MM.1S (cell line): Measurements from ENCODE around the gene JAML.

ENCODE experiments used
- DNase-seq: peaks from one replicate; pipeline ENCODE4 v3.0.0-alpha.2; 2015
- H2AFZ ChIP-seq: fragments of 300-600 bp; sonication (generic); 2 replicates; pipeline ENCODE4 v1.6.0; 2016; ENCODE audit warnings: antibody characterized with exemption, low read length
- H3F3A ChIP-seq: fragments of 300-600 bp; sonication (generic); 2 replicates; pipeline ENCODE4 v1.6.1; 2016; ENCODE audit warnings: mild to moderate bottlenecking, antibody characterized with exemption, low read length, moderate library complexity, mixed read lengths; ENCODE audit not compliant: insufficient read depth
- H3K27ac ChIP-seq: fragments of 300-600 bp; sonication (generic); 2 replicates; pipeline ENCODE4 v1.5.1; 2016; ENCODE audit warnings: mild to moderate bottlenecking, low read length
- H3K27me3 ChIP-seq: fragments of 300-600 bp; sonication (generic); replicated peaks from 2 replicates; pipeline ENCODE4 v1.6.0; 2016; ENCODE audit warnings: low read length; ENCODE audit not compliant: insufficient read depth
- H3K36me3 ChIP-seq: fragments of 300-600 bp; sonication (generic); replicated peaks from 2 replicates; pipeline ENCODE4 v1.6.1; 2016; ENCODE audit warnings: mild to moderate bottlenecking, low read length, mixed read lengths; ENCODE audit not compliant: insufficient read depth
- H3K4me1 ChIP-seq: fragments of 300-600 bp; sonication (generic); 2 replicates; pipeline ENCODE4 v1.6.1; 2016; ENCODE audit warnings: low read length, mixed read lengths
- H3K4me2 ChIP-seq: fragments of 300-600 bp; sonication (generic); 2 replicates; pipeline ENCODE4 v1.6.0; 2016; ENCODE audit warnings: low read depth, low read length
- H3K4me3 ChIP-seq: fragments of 300-600 bp; sonication (generic); 2 replicates; pipeline ENCODE4 v1.5.1; 2016; ENCODE audit warnings: low read length, mixed read lengths
- H3K79me2 ChIP-seq: fragments of 300-600 bp; sonication (generic); 2 replicates; pipeline ENCODE4 v1.6.1; 2016; ENCODE audit warnings: mixed run types, low read length, mixed read lengths
- H3K9ac ChIP-seq: fragments of 300-600 bp; sonication (generic); 2 replicates; pipeline ENCODE4 v1.6.1; 2016; ENCODE audit warnings: low read length, mixed read lengths
- H3K9me2 ChIP-seq: fragments of 300-600 bp; sonication (generic); replicated peaks from 2 replicates; pipeline ENCODE4 v1.6.1; 2016; ENCODE audit warnings: mild to moderate bottlenecking, low read length, mixed read lengths; ENCODE audit not compliant: insufficient read depth
- H3K9me3 ChIP-seq: fragments of 300-600 bp; sonication (generic); replicated peaks from 2 replicates; pipeline ENCODE4 v1.6.1; 2016; ENCODE audit warnings: mild to moderate bottlenecking, low read length, mixed read lengths; ENCODE audit not compliant: insufficient read depth
- H4K20me1 ChIP-seq: fragments of 300-600 bp; sonication (generic); 2 replicates; pipeline ENCODE4 v1.6.1; 2016; ENCODE audit warnings: mild to moderate bottlenecking, low read length, moderate library complexity, mixed read lengths; ENCODE audit not compliant: insufficient read depth
- EZH2 ChIP-seq: fragments of 300-600 bp; sonication (generic); optimal IDR thresholded peaks from 2 replicates; pipeline ENCODE3; 2017; ENCODE audit warnings: low read depth, mild to moderate bottlenecking, antibody characterized with exemption, low read length, mixed read lengths
- EZH2phosphoT487 ChIP-seq: fragments of 300-600 bp; sonication (generic); IDR thresholded peaks from 2 replicates; pipeline ENCODE4 v1.6.1; 2018; ENCODE audit warnings: antibody characterized with exemption, low read length
- TF ChIP-seq, protein P1 (sequence below): fragments of 300-600 bp; sonication (generic); IDR thresholded peaks from 2 replicates; pipeline ENCODE4 v1.5.1; 2016; ENCODE audit warnings: antibody characterized with exemption, low read length, mixed read lengths

JAML gene

DNA sequence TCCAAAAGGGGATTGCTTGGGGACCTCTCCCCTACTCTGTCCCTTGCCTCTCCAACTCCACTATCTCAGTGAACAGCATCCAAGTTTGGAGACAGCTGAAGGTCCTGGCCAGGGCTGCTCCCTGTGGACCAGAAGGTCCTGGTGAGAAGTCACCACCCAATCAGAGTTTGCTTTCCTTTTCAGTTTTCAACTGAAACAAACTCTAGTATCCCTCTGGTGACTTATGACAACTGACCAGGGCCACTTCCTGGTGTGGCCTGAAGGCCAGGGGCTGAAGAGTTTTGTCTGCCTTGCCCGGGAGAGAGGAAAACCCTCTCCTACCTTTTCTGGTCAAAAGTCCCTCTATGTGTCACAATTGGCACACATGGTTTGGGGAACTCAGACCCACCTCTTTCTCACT lies 5.1 kb downstream of the JAML start:
- Histone ChIP-seq H3K9ac (no peak overlapping the region), H3K79me2 (no peaks in the 10 kb centered on the region), H2AFZ (no peak overlapping the region), H3K4me2 (no peak overlapping the region), H3K36me3 (no peaks in the 10 kb centered on the region), H3K27ac (no peak overlapping the region), H3F3A (0 out of 2 replicates have a peak, but pooled peaks cover under 1% of the 10 kb centered on the region), H3K4me1 (peaks cover 3% of the 10 kb centered on the region; the same call in 1 of the 2 replicates), H3K27me3 (peaks cover 43% of the 10 kb centered on the region), H4K20me1 (no peaks in the 10 kb centered on the region; the same call in 1 of the 2 replicates), H3K9me2 (no peaks in the 10 kb centered on the region), H3K4me3 (no peak overlapping the region), H3K9me3 (no peaks in the 10 kb centered on the region)
- TF ChIP-seq, protein P1, sequence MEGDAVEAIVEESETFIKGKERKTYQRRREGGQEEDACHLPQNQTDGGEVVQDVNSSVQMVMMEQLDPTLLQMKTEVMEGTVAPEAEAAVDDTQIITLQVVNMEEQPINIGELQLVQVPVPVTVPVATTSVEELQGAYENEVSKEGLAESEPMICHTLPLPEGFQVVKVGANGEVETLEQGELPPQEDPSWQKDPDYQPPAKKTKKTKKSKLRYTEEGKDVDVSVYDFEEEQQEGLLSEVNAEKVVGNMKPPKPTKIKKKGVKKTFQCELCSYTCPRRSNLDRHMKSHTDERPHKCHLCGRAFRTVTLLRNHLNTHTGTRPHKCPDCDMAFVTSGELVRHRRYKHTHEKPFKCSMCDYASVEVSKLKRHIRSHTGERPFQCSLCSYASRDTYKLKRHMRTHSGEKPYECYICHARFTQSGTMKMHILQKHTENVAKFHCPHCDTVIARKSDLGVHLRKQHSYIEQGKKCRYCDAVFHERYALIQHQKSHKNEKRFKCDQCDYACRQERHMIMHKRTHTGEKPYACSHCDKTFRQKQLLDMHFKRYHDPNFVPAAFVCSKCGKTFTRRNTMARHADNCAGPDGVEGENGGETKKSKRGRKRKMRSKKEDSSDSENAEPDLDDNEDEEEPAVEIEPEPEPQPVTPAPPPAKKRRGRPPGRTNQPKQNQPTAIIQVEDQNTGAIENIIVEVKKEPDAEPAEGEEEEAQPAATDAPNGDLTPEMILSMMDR, result no peak
- TF ChIP-seq EZH2 (no peak), EZH2phosphoT487 (no peak)
- DNase-seq, result no peak

DNA sequence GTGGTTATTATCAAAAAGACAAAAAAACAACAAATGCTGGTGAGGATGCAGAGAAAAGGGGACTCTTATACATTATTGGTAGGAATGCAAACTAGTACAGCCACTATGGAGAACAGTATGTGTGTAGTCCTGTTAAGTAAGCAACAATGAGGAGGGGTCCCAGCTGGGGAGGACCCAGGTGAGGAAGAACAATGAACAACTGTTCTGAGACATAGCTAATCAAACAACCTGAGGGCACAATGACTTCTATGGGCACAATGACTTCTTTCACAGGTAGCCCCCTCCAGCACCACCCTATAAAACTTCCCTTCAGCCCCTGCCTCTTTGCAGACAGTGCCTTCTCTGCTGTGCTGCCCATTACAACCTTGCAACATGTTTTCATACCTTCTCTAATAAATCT lies 5.6 kb downstream of the JAML start:
- Histone ChIP-seq H3K4me1 (peaks cover 8% of the 10 kb centered on the region), H3K27me3 (peaks cover 47% of the 10 kb centered on the region), H3F3A (peaks cover 6% of the 10 kb centered on the region; the same call in 1 of the 2 replicates), H4K20me1 (no peaks in the 10 kb centered on the region; the same call in 1 of the 2 replicates), H3K9me2 (no peaks in the 10 kb centered on the region), H3K4me2 (no peak overlapping the region), H3K27ac (no peak overlapping the region), H3K9me3 (no peaks in the 10 kb centered on the region), H3K9ac (no peak overlapping the region), H2AFZ (no peak overlapping the region), H3K36me3 (no peaks in the 10 kb centered on the region), H3K79me2 (no peaks in the 10 kb centered on the region), H3K4me3 (no peak overlapping the region)
- TF ChIP-seq EZH2 (no peak), EZH2phosphoT487 (no peak)
- TF ChIP-seq, protein P1, result no peak
- DNase-seq, result no peak

DNA sequence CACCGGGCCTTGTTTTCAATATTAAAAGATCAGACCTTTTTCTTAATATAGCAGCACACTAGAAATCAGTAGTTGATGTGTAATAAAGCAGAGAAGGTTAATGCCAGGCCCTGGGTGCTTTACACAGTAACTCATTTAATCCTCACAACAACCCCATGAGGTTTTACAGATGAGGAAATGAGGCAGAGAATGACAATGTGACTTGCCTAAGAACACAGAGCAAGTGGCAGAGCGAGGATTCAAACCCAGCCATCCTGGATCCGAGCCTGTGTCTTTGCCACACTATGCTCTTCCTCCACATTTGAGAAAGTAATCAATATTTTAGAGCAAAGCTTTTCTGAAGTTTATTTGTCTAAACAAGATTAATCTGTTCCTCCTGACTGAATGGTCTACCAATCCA lies 7.2 kb downstream of the JAML start:
- Histone ChIP-seq H3K27me3 (peaks cover 63% of the 10 kb centered on the region), H3K79me2 (no peaks in the 10 kb centered on the region), H3K9me2 (no peaks in the 10 kb centered on the region), H4K20me1 (no peaks in the 10 kb centered on the region; the same call in 1 of the 2 replicates), H3K27ac (no peak overlapping the region), H3K4me1 (peaks cover 15% of the 10 kb centered on the region), H3K9ac (no peak overlapping the region), H3K4me3 (no peak overlapping the region), H3K9me3 (no peaks in the 10 kb centered on the region), H3K36me3 (no peaks in the 10 kb centered on the region), H3F3A (peaks cover 9% of the 10 kb centered on the region; the same call in 1 of the 2 replicates), H3K4me2 (no peak overlapping the region), H2AFZ (no peak overlapping the region)
- DNase-seq, result no peak
- TF ChIP-seq, protein P1, result no peak
- TF ChIP-seq EZH2 (no peak), EZH2phosphoT487 (no peak)
